ENCODE results near the gene CLEC17A. TPM values are rescaled to one million over a fixed set of nuclear protein-coding genes. Genes with fewer than 3 reads are reported as not detected.

The CLEC17A gene
- total and polyA plus RNA-seq, 2 of the 13 experiments (the other 11 are each of a cell fraction or from before 2014, with no cell fraction given), result not detected

DNA sequence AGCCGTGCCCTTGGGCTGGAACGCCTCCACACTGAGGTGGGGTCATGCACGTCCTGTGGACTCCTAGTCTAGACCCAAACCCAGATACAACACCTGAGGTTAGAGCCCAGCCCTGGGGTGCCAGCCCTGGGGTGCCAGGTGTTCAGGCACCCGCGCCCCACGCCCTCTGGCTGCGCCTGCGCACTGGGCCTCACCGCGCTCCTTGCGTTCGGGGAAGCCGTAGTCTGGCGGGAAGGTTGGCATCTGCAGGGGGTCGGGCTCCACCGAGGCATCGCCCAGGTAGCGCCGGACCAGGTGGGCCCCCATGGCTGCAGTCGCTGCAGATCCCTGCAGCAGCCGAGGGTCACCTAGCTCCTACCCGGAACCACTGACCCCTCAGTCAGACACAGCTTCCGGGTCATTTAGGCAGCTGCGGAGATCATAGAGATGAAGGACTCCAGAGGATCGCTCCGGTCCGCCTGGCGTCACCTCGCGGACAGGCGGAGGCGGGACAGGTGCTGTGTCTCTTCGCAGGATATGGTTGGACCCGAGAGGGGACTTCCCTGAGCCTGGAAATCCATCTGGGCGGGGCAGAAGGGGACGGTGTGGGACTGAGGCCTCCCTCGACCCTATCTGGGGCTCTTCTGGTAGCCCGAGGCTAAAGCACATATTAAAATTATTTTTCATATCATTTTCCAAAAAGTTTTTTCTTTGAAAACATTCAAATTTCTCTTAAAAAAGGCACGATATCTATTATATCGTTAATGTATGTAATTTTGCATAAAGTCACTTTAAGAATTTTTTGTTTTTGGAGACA lies 11.0 kb upstream of the CLEC17A start, which contains the start of gene NDUFB7 (continued):
- TF ChIP-seq, protein P1, sequence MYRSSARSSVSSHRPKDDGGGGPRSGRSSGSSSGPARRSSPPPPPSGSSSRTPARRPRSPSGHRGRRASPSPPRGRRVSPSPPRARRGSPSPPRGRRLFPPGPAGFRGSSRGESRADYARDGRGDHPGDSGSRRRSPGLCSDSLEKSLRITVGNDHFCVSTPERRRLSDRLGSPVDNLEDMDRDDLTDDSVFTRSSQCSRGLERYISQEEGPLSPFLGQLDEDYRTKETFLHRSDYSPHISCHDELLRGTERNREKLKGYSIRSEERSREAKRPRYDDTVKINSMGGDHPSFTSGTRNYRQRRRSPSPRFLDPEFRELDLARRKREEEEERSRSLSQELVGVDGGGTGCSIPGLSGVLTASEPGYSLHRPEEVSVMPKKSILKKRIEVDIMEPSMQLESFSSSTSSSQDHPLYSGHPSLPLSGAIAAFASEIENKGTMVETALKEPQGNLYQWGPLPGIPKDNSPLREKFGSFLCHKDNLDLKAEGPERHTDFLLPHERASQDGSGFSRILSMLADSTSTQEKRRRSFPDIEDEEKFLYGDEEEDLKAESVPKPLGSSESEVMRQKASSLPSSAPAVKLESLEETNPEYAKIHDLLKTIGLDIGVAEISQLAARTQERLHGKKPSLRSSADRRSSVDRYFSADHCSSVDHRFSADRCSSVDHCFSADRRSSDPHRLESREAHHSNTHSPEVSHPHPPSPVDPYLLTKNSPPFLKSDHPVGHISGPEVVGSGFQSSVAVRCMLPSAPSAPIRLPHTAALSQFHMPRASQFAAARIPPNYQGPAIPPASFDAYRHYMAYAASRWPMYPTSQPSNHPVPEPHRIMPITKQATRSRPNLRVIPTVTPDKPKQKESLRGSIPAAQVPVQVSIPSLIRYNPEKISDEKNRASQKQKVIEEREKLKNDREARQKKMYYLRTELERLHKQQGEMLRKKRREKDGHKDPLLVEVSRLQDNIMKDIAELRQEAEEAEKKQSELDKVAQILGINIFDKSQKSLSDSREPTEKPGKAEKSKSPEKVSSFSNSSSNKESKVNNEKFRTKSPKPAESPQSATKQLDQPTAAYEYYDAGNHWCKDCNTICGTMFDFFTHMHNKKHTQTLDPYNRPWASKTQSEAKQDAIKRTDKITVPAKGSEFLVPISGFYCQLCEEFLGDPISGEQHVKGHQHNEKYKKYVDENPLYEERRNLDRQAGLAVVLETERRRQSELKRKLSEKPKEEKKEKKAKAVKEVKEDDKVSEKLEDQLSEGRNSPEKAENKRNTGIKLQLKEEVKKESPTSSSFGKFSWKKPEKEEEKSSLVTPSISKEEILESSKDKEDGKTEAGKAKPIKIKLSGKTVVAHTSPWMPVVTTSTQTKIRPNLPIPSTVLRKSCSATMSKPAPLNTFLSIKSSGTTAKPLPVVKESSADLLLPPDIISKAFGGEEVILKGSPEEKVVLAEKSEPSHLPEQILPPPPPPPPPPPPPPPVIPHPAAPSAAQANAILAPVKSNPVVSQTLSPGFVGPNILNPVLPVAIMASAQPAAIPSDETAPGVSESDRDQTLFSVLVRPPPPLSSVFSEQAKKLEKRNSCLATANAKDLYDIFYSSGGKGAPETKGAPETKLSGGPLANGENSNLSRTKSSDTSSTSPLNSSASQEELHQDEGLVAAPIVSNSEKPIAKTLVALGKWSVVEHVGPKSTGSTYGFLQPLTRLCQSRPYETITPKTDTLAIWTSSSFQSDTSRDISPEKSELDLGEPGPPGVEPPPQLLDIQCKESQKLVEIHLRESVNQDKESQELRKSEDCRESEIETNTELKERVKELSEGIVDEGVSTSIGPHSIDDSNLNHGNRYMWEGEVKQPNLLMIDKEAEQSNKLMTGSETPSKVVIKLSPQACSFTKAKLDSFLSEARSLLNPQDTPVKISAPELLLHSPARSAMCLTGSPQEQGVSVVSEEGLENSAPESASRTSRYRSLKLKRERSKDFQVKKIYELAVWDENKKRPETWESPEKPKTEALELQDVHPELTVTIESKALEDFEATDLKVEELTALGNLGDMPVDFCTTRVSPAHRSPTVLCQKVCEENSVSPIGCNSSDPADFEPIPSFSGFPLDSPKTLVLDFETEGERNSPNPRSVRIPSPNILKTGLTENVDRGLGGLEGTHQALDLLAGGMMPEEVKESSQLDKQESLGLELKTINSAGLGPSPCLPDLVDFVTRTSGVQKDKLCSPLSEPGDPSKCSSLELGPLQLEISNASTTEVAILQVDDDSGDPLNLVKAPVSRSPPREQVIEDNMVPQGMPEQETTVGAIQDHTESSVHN (CRISPR knock-in tag; IDR thresholded peaks at IDR 0.05), result peak; percentile 94
- no peak for TF ChIP-seq PAWR (CRISPR knock-in tag; IDR thresholded peaks at IDR 0.05; ENCODE audit: borderline replicate concordance)
- peak; percentile 59; the same call in 1 of the 2 replicates for TF ChIP-seq NFE2L1 (CRISPR knock-in tag; IDR thresholded peaks at IDR 0.05; ENCODE audit: borderline replicate concordance)
- no peak for TF ChIP-seq KLF15 (CRISPR knock-in tag; IDR thresholded peaks at IDR 0.05; ENCODE audit: borderline replicate concordance)
- TF ChIP-seq HMG20A (CRISPR knock-in tag; IDR thresholded peaks at IDR 0.05; ENCODE audit: borderline replicate concordance), result 0 out of 2 replicates have a peak, but pooled peaks have one; percentile 24
- TF ChIP-seq SMARCC2 (IDR thresholded peaks at IDR 0.05), result no peak
- TF ChIP-seq, protein P2, sequence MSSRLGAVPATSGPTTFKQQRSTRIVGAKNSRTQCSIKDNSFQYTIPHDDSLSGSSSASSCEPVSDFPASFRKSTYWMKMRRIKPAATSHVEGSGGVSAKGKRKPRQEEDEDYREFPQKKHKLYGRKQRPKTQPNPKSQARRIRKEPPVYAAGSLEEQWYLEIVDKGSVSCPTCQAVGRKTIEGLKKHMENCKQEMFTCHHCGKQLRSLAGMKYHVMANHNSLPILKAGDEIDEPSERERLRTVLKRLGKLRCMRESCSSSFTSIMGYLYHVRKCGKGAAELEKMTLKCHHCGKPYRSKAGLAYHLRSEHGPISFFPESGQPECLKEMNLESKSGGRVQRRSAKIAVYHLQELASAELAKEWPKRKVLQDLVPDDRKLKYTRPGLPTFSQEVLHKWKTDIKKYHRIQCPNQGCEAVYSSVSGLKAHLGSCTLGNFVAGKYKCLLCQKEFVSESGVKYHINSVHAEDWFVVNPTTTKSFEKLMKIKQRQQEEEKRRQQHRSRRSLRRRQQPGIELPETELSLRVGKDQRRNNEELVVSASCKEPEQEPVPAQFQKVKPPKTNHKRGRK (CRISPR knock-in tag; IDR thresholded peaks at IDR 0.05), result no peak
- TF ChIP-seq, protein P3, sequence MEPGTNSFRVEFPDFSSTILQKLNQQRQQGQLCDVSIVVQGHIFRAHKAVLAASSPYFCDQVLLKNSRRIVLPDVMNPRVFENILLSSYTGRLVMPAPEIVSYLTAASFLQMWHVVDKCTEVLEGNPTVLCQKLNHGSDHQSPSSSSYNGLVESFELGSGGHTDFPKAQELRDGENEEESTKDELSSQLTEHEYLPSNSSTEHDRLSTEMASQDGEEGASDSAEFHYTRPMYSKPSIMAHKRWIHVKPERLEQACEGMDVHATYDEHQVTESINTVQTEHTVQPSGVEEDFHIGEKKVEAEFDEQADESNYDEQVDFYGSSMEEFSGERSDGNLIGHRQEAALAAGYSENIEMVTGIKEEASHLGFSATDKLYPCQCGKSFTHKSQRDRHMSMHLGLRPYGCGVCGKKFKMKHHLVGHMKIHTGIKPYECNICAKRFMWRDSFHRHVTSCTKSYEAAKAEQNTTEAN (CRISPR knock-in tag; conservative IDR thresholded peaks at IDR 0.05), result no peak
- no peak for TF ChIP-seq PRPF4 (IDR thresholded peaks at IDR 0.05; ENCODE audit: low read depth, low read length, poor library complexity, severe bottlenecking)
- TF ChIP-seq, protein P4, sequence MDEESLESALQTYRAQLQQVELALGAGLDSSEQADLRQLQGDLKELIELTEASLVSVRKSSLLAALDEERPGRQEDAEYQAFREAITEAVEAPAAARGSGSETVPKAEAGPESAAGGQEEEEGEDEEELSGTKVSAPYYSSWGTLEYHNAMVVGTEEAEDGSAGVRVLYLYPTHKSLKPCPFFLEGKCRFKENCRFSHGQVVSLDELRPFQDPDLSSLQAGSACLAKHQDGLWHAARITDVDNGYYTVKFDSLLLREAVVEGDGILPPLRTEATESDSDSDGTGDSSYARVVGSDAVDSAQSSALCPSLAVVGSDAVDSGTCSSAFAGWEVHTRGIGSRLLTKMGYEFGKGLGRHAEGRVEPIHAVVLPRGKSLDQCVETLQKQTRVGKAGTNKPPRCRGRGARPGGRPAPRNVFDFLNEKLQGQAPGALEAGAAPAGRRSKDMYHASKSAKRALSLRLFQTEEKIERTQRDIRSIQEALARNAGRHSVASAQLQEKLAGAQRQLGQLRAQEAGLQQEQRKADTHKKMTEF (CRISPR knock-in tag; IDR thresholded peaks at IDR 0.05), result peak; percentile 89
- TF ChIP-seq ZNF672 (CRISPR knock-in tag; IDR thresholded peaks at IDR 0.05), result no peak; the same call in 1 of the 2 replicates
- peak; percentile 96 for TF ChIP-seq ZMYM4 (CRISPR knock-in tag; IDR thresholded peaks at IDR 0.05)
- 0 out of 2 replicates have a peak, but pooled peaks have one; percentile 30 for TF ChIP-seq ZNF468 (CRISPR knock-in tag; IDR thresholded peaks at IDR 0.05)
